GM18499 (cell line): ENCODE data around the gene NKAPD1.
"Not testable (repeated sequence)": the region's sequence is repeated elsewhere in the genome, so short reads cannot be mapped to it uniquely, and the experiment has no call there.

Experiments
- ATAC-seq: cut with Tn5 transposase; IDR thresholded peaks from one replicate; pipeline ENCODE4 v1.9.1; 2021; ENCODE audit warnings: moderate number of reproducible peaks; ENCODE audit not compliant: insufficient read depth, unreplicated experiment

NKAPD1 gene

DNA sequence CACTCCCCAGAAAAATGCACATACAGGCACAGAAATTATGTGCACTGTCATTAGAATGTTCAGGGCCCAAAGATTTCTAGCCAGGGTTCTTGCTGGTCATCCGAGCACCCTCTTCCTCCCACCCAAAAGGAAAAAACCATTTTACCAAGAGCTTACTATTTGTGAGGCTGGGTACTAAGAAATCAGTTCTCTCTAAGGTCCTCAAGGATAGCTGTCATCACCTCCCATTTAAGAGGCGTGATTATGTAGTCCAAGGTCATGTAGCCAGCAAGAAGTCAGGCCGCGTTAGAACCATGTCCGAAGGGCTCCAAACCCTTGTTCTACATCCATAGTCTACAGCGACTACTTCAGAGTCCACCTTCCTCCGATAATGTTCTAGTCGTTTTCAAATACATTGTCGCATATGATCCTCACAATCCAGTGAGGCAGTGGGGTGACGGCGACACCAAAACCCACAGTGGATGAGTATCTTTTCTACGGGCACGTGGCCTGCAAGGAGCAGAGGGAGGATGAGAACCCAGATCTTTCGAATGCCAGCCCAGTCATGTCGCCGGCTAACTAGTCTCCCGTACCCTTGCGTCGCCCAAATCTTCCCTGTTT, 11.8 kb downstream of the NKAPD1 start:
- peak; percentile 13 for ATAC-seq

DNA sequence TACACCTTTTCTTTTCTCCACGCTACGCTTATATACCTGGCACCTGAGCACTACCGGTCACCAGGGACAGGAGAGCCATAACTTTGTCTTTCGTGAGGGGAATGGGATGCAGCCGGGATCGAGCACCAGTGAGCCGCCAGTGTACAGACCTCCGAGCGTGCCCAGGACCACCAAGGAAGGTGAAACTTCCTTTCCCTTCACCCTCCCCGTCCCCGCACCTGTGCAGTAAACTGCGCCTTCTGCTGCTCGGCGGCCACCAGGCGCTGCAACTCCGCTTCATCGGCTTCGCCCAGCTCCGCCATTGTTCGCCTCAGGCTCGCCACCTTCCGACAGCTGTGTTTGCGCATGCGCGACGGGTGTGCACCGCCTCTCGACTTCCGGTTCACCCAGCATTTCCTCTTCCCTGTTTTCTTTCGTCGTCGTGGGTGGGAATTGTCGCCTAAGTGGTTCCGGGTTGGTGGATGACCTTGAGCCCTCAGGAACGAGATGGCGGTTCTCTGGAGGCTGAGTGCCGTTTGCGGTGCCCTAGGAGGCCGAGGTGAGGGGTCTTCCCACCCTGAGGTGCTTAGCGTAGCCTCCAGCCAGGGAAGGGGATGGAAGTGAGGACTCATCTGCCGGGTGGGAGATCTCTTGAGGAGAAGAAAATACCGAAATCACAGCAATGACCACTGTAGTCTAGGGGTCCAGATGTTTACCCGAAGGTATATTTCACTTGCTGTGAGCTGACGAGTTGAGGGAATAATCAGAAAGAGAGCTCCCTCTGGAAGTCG, 12.5 kb downstream of the NKAPD1 start, which contains the start of the genes SDHD and TIMM8B:
Gene SDHD, plus strand, starts transcription at position 452 of the 770 bp plus-strand sequence. Its CDS starts 35 bp downstream, at position 487.
Gene TIMM8B, minus strand, starts transcription at position 335 of the 770 bp plus-strand sequence. Its CDS starts 33 bp downstream, at position 302.
- peak; percentile 64 for ATAC-seq

DNA sequence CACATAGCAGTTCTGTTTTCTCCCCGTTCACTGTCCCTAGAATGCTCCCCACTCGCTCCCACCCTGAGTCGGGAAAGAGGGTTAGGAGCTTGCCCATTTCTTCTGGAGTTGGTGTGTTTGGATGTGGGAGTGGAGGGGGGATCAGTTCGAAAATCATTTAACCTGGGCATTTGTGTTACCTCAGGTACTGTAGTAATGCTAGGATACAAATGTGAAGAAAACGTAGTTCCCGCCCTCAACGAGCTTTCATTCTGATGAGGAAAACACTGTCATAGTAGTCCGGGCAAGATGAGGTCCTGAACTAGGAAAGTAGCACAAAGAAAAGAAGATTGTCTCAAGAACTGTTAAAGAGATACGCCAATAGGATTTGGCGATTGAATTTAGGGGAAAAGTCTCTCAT, 13.1 kb downstream of the NKAPD1 start:
- ATAC-seq: no peak

GRCh38 chr11:112095302-112095701, 21.2 kb downstream of the NKAPD1 start:
- ATAC-seq: not testable (repeated sequence)

DNA sequence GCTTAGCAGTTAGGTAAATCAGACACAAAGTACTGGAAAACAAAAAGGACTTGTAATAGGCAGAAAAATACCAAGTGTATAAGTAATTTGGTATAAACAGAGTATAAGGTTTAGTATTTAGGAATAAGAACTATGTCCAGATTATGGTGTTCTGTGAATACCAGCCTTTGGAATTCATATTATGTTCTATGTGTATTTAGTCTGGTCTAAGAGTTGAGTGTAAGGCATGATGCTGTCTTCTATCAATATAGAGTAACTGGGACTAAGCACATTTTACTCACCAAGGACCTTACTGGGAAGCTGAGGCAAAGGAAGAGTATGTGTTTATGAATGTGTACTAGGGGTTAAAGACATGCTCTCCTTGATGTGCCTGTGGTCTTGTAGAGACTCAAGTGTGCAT, 22.1 kb downstream of the NKAPD1 start:
- ATAC-seq: no peak

DNA sequence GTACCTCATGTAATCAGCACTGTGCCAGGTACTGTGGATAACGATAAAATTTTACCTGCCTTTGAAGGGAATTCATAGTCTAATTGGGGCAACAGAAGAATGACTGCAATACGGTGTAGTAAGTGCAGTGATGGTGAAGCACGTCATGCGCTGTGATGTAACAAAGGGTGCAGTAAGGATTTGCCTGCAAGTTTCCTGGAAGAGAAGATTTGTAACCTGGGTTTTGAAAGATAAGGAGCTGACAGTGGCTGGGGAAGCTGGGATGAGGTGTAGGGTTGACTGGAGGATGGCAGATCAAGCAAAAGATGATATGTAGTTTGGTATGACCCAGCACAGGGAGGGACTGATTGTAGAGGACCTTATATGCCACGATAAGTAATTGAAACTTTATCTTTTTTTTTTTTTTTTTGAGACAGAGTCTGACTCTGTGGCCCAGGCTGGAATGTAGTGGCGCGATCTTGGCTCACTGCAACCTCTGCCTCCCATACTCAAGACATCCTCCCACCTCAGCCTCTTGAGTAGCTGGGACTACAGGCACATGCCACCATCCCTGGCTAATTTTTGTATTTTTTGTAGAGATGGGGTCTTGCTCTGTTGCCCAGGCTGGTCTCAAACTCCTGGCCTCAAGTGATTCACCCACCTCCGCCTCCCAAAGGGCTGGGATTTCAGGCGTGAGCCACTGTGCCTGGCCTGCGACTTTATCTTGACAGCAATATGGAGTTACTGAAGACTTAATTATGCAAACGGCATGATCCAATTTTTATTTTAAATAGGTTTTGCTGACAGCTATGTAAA, 23.8 kb downstream of the NKAPD1 start:
- no peak for ATAC-seq

DNA sequence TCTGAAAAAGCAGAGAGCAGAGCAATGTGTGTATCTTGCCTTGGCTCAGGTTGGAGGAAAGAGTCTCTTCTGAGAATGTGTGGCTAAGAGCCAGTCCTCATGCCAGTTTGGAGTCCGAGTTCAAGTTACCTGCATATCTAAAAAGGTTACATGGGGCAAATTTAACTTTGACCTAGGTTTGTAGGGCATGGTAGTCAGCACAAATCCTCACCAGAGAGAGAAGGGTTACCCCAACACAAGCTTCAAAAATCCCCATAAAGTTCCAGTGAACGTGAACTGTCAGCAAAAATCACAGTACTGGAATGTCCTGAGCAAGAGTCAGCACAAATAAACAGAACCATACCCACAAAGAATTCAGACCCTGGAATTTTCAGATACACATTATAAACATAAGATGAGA, 26.4 kb downstream of the NKAPD1 start:
- ATAC-seq: no peak

DNA sequence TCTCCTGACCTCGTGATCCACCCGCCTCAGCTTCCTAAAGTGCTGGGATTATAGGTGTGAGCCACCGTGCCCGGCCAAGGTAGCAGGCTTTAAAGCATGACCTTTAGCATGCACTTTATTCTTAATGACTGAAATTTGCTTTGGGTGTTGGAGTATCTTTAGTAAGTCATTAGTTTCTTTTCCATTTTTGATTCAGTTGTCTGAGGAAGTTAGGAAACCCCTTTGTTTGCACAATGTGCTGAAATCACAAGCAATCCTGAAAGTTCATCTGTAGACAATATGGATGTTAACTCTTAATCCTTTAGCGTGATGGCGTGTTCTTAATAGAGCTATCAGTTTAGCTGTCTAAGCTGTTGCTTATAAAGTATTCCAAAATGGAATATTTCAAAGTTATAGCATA, 29.3 kb downstream of the NKAPD1 start:
- ATAC-seq: no peak

DNA sequence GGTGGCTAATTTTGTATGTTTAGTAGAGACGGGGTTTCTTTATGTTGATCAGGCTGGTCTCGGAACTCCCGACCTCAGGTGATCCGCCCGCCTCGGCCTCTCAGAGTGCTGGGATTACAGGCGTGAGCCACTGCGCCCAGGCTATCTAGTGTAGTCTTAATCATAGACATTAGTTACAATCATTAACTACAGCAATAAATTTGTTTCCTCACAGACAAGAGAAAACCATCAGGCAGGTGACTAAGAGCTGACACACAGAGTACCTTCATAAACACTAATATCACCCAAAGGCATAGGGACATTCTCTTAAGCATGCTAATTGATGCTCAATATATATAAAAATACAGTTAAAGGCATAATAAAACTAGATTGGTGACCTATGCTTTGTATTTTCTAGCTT, 32.0 kb downstream of the NKAPD1 start:
- ATAC-seq: no peak

GRCh38 chr11:112113539-112114457, 39.7 kb downstream of the NKAPD1 start:
- no peak for ATAC-seq

- no peak for ATAC-seq
Measured at GRCh38 chr11:112114460-112114859, 40.4 kb downstream of the NKAPD1 start.

DNA sequence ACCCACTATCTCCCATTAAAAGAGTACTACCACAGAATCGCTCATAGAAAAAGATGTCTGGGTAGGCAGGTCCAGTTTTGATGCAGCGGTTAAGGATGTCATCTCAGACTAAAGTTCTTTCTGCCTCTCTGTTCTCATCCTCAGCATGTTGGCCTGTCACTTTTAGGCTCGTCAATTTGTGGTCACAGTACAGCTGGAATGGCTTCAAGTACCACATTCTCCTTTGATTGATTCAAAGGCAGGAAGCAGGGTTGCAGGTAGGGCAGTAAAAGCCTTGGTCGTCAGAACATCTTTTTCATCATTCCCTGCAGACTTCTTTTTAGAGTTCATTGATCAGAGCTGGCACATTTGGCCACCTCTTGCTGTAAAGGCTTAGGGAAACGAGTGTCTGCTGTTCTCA, 41.3 kb downstream of the NKAPD1 start:
- ATAC-seq: no peak

- no peak for ATAC-seq
Measured at GRCh38 chr11:112118176-112118575, 44.1 kb downstream of the NKAPD1 start.

GRCh38 chr11:112121981-112122615, 48.0 kb downstream of the NKAPD1 start:
- no peak for ATAC-seq

GRCh38 chr11:112123129-112123528, 49.0 kb downstream of the NKAPD1 start:
- ATAC-seq: no peak

DNA sequence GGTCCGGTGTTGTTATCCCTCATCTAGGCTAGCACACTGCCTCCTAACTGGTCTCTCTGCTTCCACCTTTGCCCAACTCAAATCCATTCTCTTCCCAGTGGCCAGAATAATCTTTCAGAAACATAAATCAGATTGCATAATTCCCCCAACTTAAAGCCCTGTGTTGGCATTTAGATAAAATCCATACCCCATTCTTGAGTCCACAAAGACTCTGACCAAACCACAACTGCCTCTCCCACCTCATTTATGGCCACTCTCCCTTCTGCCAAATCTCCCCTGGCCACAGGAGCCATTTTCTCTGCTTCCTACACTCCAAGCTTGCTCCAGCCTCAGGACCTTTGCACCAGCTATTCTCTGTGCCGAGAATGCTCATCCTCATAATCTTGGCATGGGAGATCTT, 53.0 kb downstream of the NKAPD1 start:
- ATAC-seq: no peak

DNA sequence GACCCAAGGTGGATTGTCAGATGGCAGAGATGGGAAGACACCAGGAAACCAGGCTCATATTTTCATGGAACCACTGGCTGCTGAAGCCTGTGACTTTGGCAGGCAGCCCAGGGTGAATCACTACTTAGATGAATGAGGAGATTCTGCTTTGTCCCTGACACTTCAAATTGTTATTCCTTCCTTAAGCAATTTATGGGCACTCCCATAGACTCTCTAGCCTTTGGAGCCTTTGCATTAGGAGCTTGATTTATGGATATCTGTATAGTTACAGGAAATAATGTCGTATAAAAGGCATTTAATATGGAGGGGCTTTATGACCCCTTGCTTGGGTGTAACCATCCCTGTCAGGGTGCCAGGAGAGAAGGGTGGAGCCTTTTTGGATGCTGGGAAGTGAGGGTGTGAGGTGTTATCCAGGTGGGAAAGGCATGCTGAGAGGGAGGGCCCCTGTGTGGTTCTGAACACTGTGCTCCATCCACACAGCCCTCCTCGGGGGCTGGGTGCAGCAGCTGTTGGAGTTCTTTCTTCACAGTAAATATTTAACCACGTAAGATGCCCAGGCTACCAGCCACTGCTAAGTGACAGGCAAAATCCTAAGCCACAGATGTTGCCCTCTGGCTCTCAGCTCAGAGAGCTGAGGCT, 54.5 kb downstream of the NKAPD1 start:
- ATAC-seq: no peak

DNA sequence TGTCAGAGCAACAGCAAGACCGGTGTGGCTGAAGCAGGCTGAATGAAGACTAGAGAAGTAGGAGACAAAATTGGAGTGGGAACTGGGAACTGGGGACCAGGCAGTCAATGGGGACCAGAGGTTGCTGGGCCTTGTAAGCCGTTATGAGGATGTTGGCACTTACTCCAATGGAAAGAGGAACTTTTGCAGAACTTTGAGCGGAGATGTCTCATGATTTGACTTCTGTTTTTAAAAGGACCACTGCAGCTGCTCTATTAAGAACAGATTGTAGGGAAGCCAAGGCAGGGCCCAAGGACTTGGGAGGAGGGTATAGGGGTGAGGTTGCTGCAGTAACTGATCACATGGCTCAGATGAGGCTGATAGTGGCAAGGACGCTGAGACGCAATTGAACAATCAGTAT, 55.6 kb downstream of the NKAPD1 start:
- ATAC-seq: no peak

- ATAC-seq: no peak
Measured at GRCh38 chr11:112132737-112133136, 58.6 kb downstream of the NKAPD1 start.
